SK-N-SH treated with all-trans-retinoic acid at 6 μM for 48 hours (cell line): ENCODE results near the gene CHMP1B.
"Not testable (repeated sequence)": the region's sequence is repeated elsewhere in the genome, so short reads cannot be mapped to it uniquely, and the experiment has no call there.

Experiments
- ATAC-seq: fragments of 200-7000 bp; cut with Tn5 transposase; 3 replicates; pipeline ENCODE4 v1.9.1; 2020; ENCODE audit warnings: mild to moderate bottlenecking, moderate library complexity
- ARNTL ChIP-seq: fragments of 450-650 bp; formaldehyde crosslinking; IDR thresholded peaks from 2 replicates; pipeline ENCODE4 v1.5.0; 2020; ENCODE audit warnings: low read depth, mild to moderate bottlenecking, moderate library complexity, borderline replicate concordance
- BACH2 ChIP-seq: fragments of 250-450 bp; sonication (Bioruptor Pico); IDR thresholded peaks from 2 replicates; pipeline ENCODE4 v1.9.0; 2021; ENCODE audit warnings: mild to moderate bottlenecking, borderline replicate concordance
- CSRNP3 ChIP-seq: fragments of 250-450 bp; sonication (Bioruptor Pico); IDR thresholded peaks from 2 replicates; pipeline ENCODE4 v1.5.1; 2021; ENCODE audit warnings: mild to moderate bottlenecking, moderate library complexity
- GLIS3 ChIP-seq: fragments of 250-450 bp; sonication (Bioruptor Pico); IDR thresholded peaks from 2 replicates; pipeline ENCODE4 v1.5.0; 2020; ENCODE audit warnings: mild to moderate bottlenecking, moderate library complexity
- ISL1 ChIP-seq: fragments of 250-450 bp; sonication (Bioruptor Pico); IDR thresholded peaks from 2 replicates; pipeline ENCODE4 v2.1.2; 2022; ENCODE audit warnings: mild to moderate bottlenecking, moderate library complexity
- OSR1 ChIP-seq: fragments of 250-450 bp; sonication (Bioruptor Pico); IDR thresholded peaks from 2 replicates; pipeline ENCODE4 v1.8.0; 2022; ENCODE audit warnings: moderate library complexity, mild to moderate bottlenecking, inconsistent platforms
- PATZ1 ChIP-seq: fragments of 250-450 bp; sonication (Bioruptor Pico); IDR thresholded peaks from 2 replicates; pipeline ENCODE4 v1.8.0; 2020; ENCODE audit warnings: mild to moderate bottlenecking, moderate library complexity, borderline replicate concordance
- PPARA ChIP-seq: fragments of 250-450 bp; sonication (Bioruptor Pico); IDR thresholded peaks from 2 replicates; pipeline ENCODE4 v1.5.0; 2020; ENCODE audit warnings: mild to moderate bottlenecking, borderline replicate concordance
- RARB ChIP-seq: fragments of 250-450 bp; sonication (Bioruptor Pico); IDR thresholded peaks from 2 replicates; pipeline ENCODE4 v1.8.0; 2021; ENCODE audit warnings: mild to moderate bottlenecking, moderate library complexity
- SNAI2 ChIP-seq: fragments of 250-450 bp; sonication (Bioruptor Pico); IDR thresholded peaks from 2 replicates; pipeline ENCODE4 v1.5.0; 2020; ENCODE audit warnings: mild to moderate bottlenecking, moderate library complexity
- TCF4 ChIP-seq: fragments of 250-450 bp; sonication (Bioruptor Pico); IDR thresholded peaks from 2 replicates; pipeline ENCODE4 v1.8.0; 2021; ENCODE audit warnings: mild to moderate bottlenecking, moderate library complexity, borderline replicate concordance
- TOX ChIP-seq: fragments of 250-450 bp; sonication (Bioruptor Pico); IDR thresholded peaks from 2 replicates; pipeline ENCODE4 v1.8.0; 2021; ENCODE audit warnings: mild to moderate bottlenecking, moderate library complexity, borderline replicate concordance
- ZC3H10 ChIP-seq: fragments of 250-450 bp; sonication (Bioruptor Pico); IDR thresholded peaks from 2 replicates; pipeline ENCODE4 v1.5.1; 2021; ENCODE audit warnings: mild to moderate bottlenecking, moderate library complexity
- ZFP30 ChIP-seq: fragments of 450-650 bp; formaldehyde crosslinking; IDR thresholded peaks from 2 replicates; pipeline ENCODE4 v1.5.0; 2022; ENCODE audit warnings: mild to moderate bottlenecking, moderate library complexity
- ZNF565 ChIP-seq: fragments of 450-650 bp; formaldehyde crosslinking; conservative IDR thresholded peaks from 2 replicates; pipeline ENCODE4 v1.5.0; 2020; ENCODE audit warnings: low read depth, mild to moderate bottlenecking, moderate library complexity
- ZNF70 ChIP-seq: fragments of 450-650 bp; formaldehyde crosslinking; IDR thresholded peaks from 2 replicates; pipeline ENCODE4 v1.5.0; 2020; ENCODE audit warnings: mild to moderate bottlenecking, moderate library complexity
- ZNF8 ChIP-seq: fragments of 450-650 bp; formaldehyde crosslinking; IDR thresholded peaks from 2 replicates; pipeline ENCODE4 v1.5.0; 2020; ENCODE audit warnings: mild to moderate bottlenecking, moderate library complexity
- TF ChIP-seq, protein P1 (sequence below): fragments of 250-450 bp; sonication (Bioruptor Pico); IDR thresholded peaks from 2 replicates; pipeline ENCODE4 v1.5.1; 2020; ENCODE audit warnings: low read depth, mild to moderate bottlenecking, moderate library complexity
- TF ChIP-seq, protein P2 (sequence below): fragments of 250-450 bp; sonication (Bioruptor Pico); IDR thresholded peaks from 2 replicates; pipeline ENCODE4 v1.8.0; 2021; ENCODE audit warnings: low read depth, mild to moderate bottlenecking, moderate library complexity, borderline replicate concordance
- TF ChIP-seq, protein P3 (sequence below): fragments of 250-450 bp; sonication (Bioruptor Pico); IDR thresholded peaks from 2 replicates; pipeline ENCODE4 v1.5.0; 2020; ENCODE audit warnings: mild to moderate bottlenecking, moderate library complexity

Gene CHMP1B

GRCh38 chr18:11887328-11888128 is 36.3 kb downstream of the CHMP1B start:
- ATAC-seq, result no peak
- TF ChIP-seq SNAI2 (CRISPR knock-in tag), result no peak
- peak; percentile 43; the same call in 1 of the 2 replicates for TF ChIP-seq ISL1 (CRISPR knock-in tag)

DNA sequence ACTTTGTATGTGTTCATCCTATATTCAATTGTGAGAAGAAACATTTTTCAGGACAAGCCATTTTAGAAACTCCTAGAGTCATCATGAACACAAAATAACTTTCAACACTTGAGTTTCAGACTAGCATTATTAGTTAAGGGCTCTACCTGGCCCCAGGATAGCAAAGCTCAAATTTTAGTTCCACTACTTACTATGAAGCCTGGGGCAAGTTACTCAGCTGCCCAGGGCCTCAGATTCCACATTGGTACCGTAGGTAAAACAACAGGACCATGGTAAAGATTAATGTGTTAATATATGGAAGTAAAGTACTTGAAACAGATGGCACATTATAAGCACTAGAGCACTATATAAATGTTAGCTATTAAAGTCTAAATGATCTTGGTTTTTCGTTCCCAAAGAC is 37.5 kb downstream of the CHMP1B start:
- TF ChIP-seq CSRNP3 (CRISPR knock-in tag) (no peak), PATZ1 (CRISPR knock-in tag) (no peak), ZFP30 (CRISPR knock-in tag) (no peak), PPARA (CRISPR knock-in tag) (no peak), ZC3H10 (CRISPR knock-in tag) (no peak)
- TF ChIP-seq, protein P1, sequence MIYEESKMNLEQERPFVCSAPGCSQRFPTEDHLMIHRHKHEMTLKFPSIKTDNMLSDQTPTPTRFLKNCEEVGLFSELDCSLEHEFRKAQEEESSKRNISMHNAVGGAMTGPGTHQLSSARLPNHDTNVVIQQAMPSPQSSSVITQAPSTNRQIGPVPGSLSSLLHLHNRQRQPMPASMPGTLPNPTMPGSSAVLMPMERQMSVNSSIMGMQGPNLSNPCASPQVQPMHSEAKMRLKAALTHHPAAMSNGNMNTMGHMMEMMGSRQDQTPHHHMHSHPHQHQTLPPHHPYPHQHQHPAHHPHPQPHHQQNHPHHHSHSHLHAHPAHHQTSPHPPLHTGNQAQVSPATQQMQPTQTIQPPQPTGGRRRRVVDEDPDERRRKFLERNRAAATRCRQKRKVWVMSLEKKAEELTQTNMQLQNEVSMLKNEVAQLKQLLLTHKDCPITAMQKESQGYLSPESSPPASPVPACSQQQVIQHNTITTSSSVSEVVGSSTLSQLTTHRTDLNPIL (CRISPR knock-in tag), result no peak
- no peak for ATAC-seq

GRCh38 chr18:11889284-11889683 is 38.1 kb downstream of the CHMP1B start:
- TF ChIP-seq ZNF70 (CRISPR knock-in tag), result no peak
- TF ChIP-seq RARB (CRISPR knock-in tag), result no peak
- no peak for TF ChIP-seq TCF4 (CRISPR knock-in tag)
- TF ChIP-seq GLIS3, result no peak
- TF ChIP-seq ISL1 (CRISPR knock-in tag), result no peak
- no peak for TF ChIP-seq ZC3H10 (CRISPR knock-in tag)
- no peak for TF ChIP-seq TOX (CRISPR knock-in tag)
- TF ChIP-seq ZNF8, result no peak
- TF ChIP-seq ZNF565 (CRISPR knock-in tag), result no peak
- TF ChIP-seq, protein P2, sequence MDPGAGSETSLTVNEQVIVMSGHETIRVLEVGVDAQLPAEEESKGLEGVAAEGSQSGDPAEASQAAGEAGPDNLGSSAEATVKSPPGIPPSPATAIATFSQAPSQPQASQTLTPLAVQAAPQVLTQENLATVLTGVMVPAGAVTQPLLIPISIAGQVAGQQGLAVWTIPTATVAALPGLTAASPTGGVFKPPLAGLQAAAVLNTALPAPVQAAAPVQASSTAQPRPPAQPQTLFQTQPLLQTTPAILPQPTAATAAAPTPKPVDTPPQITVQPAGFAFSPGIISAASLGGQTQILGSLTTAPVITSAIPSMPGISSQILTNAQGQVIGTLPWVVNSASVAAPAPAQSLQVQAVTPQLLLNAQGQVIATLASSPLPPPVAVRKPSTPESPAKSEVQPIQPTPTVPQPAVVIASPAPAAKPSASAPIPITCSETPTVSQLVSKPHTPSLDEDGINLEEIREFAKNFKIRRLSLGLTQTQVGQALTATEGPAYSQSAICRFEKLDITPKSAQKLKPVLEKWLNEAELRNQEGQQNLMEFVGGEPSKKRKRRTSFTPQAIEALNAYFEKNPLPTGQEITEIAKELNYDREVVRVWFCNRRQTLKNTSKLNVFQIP (CRISPR knock-in tag), result no peak
- no peak for TF ChIP-seq ZFP30 (CRISPR knock-in tag)
- no peak for TF ChIP-seq OSR1 (CRISPR knock-in tag)
- TF ChIP-seq, all 23 proteins: peak for 0
- no peak for ATAC-seq

GRCh38 chr18:11891737-11892136 is 40.5 kb downstream of the CHMP1B start:
- no peak for ATAC-seq
- no peak for TF ChIP-seq PATZ1 (CRISPR knock-in tag)
- TF ChIP-seq BACH2 (CRISPR knock-in tag), result no peak
- TF ChIP-seq, protein P3, sequence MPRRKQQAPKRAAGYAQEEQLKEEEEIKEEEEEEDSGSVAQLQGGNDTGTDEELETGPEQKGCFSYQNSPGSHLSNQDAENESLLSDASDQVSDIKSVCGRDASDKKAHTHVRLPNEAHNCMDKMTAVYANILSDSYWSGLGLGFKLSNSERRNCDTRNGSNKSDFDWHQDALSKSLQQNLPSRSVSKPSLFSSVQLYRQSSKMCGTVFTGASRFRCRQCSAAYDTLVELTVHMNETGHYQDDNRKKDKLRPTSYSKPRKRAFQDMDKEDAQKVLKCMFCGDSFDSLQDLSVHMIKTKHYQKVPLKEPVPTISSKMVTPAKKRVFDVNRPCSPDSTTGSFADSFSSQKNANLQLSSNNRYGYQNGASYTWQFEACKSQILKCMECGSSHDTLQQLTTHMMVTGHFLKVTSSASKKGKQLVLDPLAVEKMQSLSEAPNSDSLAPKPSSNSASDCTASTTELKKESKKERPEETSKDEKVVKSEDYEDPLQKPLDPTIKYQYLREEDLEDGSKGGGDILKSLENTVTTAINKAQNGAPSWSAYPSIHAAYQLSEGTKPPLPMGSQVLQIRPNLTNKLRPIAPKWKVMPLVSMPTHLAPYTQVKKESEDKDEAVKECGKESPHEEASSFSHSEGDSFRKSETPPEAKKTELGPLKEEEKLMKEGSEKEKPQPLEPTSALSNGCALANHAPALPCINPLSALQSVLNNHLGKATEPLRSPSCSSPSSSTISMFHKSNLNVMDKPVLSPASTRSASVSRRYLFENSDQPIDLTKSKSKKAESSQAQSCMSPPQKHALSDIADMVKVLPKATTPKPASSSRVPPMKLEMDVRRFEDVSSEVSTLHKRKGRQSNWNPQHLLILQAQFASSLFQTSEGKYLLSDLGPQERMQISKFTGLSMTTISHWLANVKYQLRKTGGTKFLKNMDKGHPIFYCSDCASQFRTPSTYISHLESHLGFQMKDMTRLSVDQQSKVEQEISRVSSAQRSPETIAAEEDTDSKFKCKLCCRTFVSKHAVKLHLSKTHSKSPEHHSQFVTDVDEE, result no peak
- TF ChIP-seq TOX (CRISPR knock-in tag), result no peak
- TF ChIP-seq ARNTL, result no peak
- TF ChIP-seq, all 23 proteins: peak for 0

GRCh38 chr18:11892438-11892837 is 41.2 kb downstream of the CHMP1B start:
- ATAC-seq, result not testable (repeated sequence)
